ENCODE data around the gene PHKB. TPM values are rescaled to one million over a fixed set of nuclear protein-coding genes. Genes with fewer than 3 reads are reported as not detected.
"Not testable (repeated sequence)": the region's sequence is repeated elsewhere in the genome, so short reads cannot be mapped to it uniquely, and the experiment has no call there.

The PHKB gene
- total and polyA plus RNA-seq, 7 experiments from 2014 or later: 23.9 to 82.9 (median 48.9) TPM

DNA sequence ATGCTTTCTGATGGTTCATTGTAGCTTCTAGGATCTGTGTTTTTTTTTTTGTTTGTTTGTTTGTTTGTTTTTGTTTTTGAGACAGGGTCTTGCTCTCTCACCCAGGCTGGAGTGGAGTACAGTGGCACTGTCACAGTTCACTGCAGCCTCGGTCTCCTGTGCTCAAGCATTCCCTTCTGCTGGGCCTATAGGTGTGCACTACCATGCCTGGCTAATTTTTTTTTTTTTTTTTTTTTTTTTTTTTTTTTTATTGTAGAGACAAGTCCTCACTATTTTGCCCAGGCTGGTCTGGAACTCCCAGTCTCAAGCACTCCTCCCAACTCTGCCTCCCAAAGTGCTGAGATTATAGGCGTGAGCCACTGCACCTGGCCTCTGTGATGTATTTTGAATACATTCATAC lies 11.9 kb downstream of the PHKB start:
- H3K27ac Mint-ChIP-seq; DNase-seq; H3K27ac ChIP-seq (ENCODE audit: low read depth, low read length); H3K36me3 ChIP-seq (ENCODE audit: control insufficient read depth in 2 of 3, insufficient read depth in 3 of 3, low read length in 3 of 3); CTCF ChIA-PET; POLR2A ChIA-PET; H3K9me3 Mint-ChIP-seq; H3K27me3 ChIP-seq (ENCODE audit: control insufficient read depth in 2 of 2, insufficient read depth in 2 of 2, low read length in 2 of 2); H3K4me3 Mint-ChIP-seq; H3K27me3 Mint-ChIP-seq; ATAC-seq; intact Hi-C loops (cut with micrococcal nuclease); H3K4me3 ChIP-seq (ENCODE audit: low read length); H3K4me1 ChIP-seq (ENCODE audit: control insufficient read depth in 2 of 2, insufficient read depth in 2 of 2, low read length in 2 of 2); H3K9me3 ChIP-seq (ENCODE audit: control insufficient read depth in 2 of 3, low read length in 3 of 3): not testable (repeated sequence)
- H3K36me3 Mint-ChIP-seq: peaks cover 2 to 30% (median 9%) of the 10 kb centered on the region in 5 donors
- peaks cover 3 to 47% (median 28%) of the 10 kb centered on the region in 7 donors for H3K4me1 Mint-ChIP-seq

DNA sequence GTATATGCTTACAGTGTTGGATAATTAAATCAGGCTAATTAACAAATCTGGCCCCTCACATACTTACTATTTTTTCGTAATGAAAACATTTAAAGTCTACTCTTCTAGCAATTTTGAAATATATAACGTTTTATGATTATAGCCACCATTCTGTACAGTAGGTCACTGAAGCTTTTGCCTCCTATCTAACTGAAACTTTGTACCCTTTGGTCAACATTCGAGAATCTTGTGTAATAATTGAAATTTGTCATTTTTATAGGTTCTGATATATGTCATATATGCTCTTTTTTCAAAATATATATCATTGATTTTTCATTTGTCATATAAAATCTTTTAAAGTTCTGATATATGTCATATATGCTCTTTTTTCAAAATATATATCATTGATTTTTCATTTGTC lies 12.7 kb downstream of the PHKB start:
- POLR2A ChIA-PET: interaction anchor here (0.7 to 1.5 kb wide), 2 partner anchors 11 to 13 kb away, joined by 5 read pairs; partner anchors contain the start of genes ITFG1 and PHKB
- Mint-ChIP-seq H3K27ac (peak overlapping the region in 1 of 9 donors; percentile 34), H3K4me3 (no peak overlapping the region), H3K9me3 (no peaks in the 10 kb centered on the region), H3K36me3 (peaks cover 2 to 27% (median 7%) of the 10 kb centered on the region in 5 donors), H3K4me1 (peaks cover 3 to 45% (median 27%) of the 10 kb centered on the region in 7 donors), H3K27me3 (no peaks in the 10 kb centered on the region)
- no peaks in the 10 kb centered on the region for H3K27me3 ChIP-seq (ENCODE audit: control insufficient read depth in 2 of 2, insufficient read depth in 2 of 2, low read length in 2 of 2)
- no peaks in the 10 kb centered on the region for H3K36me3 ChIP-seq (ENCODE audit: control insufficient read depth in 2 of 3, insufficient read depth in 3 of 3, low read length in 3 of 3)
- intact Hi-C loops (cut with micrococcal nuclease): no loop called here
- no peak for ATAC-seq
- H3K27ac ChIP-seq (ENCODE audit: low read depth, low read length): no peak overlapping the region
- CTCF ChIA-PET: no interaction called here
- no peaks in the 10 kb centered on the region for H3K9me3 ChIP-seq (ENCODE audit: control insufficient read depth in 2 of 3, low read length in 3 of 3)
- no peak for DNase-seq
- no peaks in the 10 kb centered on the region for H3K4me1 ChIP-seq (ENCODE audit: control insufficient read depth in 2 of 2, insufficient read depth in 2 of 2, low read length in 2 of 2)
- H3K4me3 ChIP-seq (ENCODE audit: low read length): no peak overlapping the region

DNA sequence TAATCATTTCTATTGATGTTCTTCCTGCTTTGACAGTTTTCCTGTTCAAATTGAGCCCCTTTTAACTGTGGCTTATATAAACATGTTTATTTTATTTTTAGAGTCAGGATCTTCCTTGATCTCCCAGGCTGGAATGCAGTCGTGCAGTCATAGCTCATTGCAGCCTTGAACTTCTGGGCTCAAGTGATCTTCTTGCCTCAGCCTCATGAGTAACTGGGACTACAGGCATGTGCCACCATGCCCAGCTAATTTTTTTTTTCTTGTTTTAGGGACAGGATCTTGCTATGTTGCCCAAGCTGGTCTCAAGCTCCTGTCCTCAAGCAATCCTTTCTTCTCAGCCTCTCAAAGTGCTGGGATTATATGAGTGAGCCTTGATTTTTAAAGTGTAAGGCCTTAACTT lies 14.7 kb downstream of the PHKB start:
- Histone ChIP-seq H3K36me3 (ENCODE audit: control insufficient read depth in 2 of 3, insufficient read depth in 3 of 3, low read length in 3 of 3) (no peaks in the 10 kb centered on the region), H3K4me3 (ENCODE audit: low read length) (no peak overlapping the region), H3K27me3 (ENCODE audit: control insufficient read depth in 2 of 2, insufficient read depth in 2 of 2, low read length in 2 of 2) (no peaks in the 10 kb centered on the region), H3K9me3 (ENCODE audit: control insufficient read depth in 2 of 3, low read length in 3 of 3) (no peaks in the 10 kb centered on the region), H3K4me1 (ENCODE audit: control insufficient read depth in 2 of 2, insufficient read depth in 2 of 2, low read length in 2 of 2) (no peaks in the 10 kb centered on the region), H3K27ac (ENCODE audit: low read depth, low read length) (no peak overlapping the region)
- intact Hi-C loops (cut with micrococcal nuclease): no loop called here
- Mint-ChIP-seq H3K9me3 (peaks cover 0 to 6% (median 0%) of the 10 kb centered on the region in 11 donors), H3K4me3 (no peak overlapping the region), H3K27me3 (no peaks in the 10 kb centered on the region), H3K36me3 (peaks cover 9 to 31% (median 11%) of the 10 kb centered on the region in 5 donors), H3K27ac (no peak overlapping the region), H3K4me1 (peaks cover 3 to 52% (median 34%) of the 10 kb centered on the region in 7 donors)
- ATAC-seq (no peak), DNase-seq (no peak)
- POLR2A ChIA-PET: interaction anchor here (0.7 kb wide), 1 partner anchor 9 kb away, joined by 3 read pairs; no protein-coding TSS in a partner anchor
- CTCF ChIA-PET: interaction anchor here (0.7 kb wide), 1 partner anchor 15 kb away, joined by 5 read pairs; the partner anchor contains the start of gene PHKB

DNA sequence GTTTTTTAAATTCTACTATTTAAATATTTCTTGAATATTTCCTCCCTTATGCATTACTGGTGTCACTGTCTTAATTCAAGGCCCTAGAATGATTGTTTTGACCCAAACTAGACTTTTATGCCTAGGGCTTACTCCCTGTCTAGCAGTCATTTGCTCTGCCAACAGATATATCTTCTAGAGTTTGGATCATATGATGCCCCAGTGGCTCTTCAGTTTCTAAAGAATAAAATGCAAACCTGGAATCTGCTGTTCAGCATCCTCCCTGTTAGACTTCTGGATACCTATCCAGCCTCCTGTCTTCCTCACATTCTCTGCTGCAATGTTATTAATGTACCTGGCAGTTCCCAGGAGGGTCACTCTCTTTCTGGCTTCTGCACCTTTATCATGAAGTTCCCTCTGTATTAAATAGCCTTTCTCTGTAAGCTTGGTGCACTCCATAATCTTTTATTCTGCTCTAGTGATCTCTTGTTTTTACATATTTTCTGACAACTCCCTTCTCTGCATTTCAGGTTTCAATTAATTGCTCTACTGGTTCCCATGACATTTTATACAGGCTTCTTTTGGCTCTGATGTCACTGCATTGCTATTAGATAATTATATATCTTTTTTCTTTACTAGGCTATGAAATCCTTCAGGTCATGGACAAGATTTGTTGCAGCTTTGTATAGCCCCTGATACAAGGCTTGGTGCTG lies 15.7 kb downstream of the PHKB start:
- DNase-seq: no peak
- peak overlapping the region in 2 of 9 donors; percentile 15 to 60 for H3K27ac Mint-ChIP-seq
- no peak overlapping the region for H3K27ac ChIP-seq (ENCODE audit: low read depth, low read length)
- ATAC-seq: no peak
- H3K27me3 Mint-ChIP-seq: no peaks in the 10 kb centered on the region
- H3K4me1 Mint-ChIP-seq: peaks cover 1 to 57% (median 43%) of the 10 kb centered on the region in 7 donors
- H3K4me1 ChIP-seq (ENCODE audit: control insufficient read depth in 2 of 2, insufficient read depth in 2 of 2, low read length in 2 of 2): no peaks in the 10 kb centered on the region
- ChIA-PET CTCF (no interaction called here), POLR2A (no interaction called here)
- H3K4me3 ChIP-seq (ENCODE audit: low read length): no peak overlapping the region
- intact Hi-C loops (cut with micrococcal nuclease): no loop called here
- H3K9me3 Mint-ChIP-seq: peaks cover 0 to 6% (median 0%) of the 10 kb centered on the region in 11 donors
- no peak overlapping the region for H3K4me3 Mint-ChIP-seq
- H3K36me3 Mint-ChIP-seq: peaks cover 4 to 29% (median 9%) of the 10 kb centered on the region in 5 donors
- H3K27me3 ChIP-seq (ENCODE audit: control insufficient read depth in 2 of 2, insufficient read depth in 2 of 2, low read length in 2 of 2): no peaks in the 10 kb centered on the region
- H3K9me3 ChIP-seq (ENCODE audit: control insufficient read depth in 2 of 3, low read length in 3 of 3): no peaks in the 10 kb centered on the region
- no peaks in the 10 kb centered on the region for H3K36me3 ChIP-seq (ENCODE audit: control insufficient read depth in 2 of 3, insufficient read depth in 3 of 3, low read length in 3 of 3)

DNA sequence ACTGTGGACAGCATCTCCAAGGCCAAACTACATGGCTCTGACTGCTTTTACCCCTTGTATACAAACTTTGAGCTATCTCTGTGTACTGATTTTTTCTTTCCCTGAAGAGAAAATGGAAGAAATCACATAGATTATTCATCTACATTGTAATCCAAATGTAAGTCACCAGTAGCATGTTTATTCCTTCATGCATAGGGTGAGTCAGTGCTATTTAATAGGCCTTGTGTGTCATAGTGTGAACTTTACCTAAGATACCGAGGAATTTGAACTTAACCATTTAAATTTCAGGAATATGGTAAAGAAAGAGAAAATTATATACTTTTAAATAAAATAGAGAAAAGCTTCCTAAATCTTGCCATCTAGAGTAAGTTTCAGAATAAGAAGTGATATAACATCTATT lies 16.5 kb downstream of the PHKB start:
- intact Hi-C loops (cut with micrococcal nuclease): no loop called here
- no peak overlapping the region for H3K27ac ChIP-seq (ENCODE audit: low read depth, low read length)
- H3K9me3 ChIP-seq (ENCODE audit: control insufficient read depth in 2 of 3, low read length in 3 of 3): no peaks in the 10 kb centered on the region
- no peaks in the 10 kb centered on the region for H3K27me3 ChIP-seq (ENCODE audit: control insufficient read depth in 2 of 2, insufficient read depth in 2 of 2, low read length in 2 of 2)
- DNase-seq: no peak
- Mint-ChIP-seq H3K4me3 (no peak overlapping the region), H3K27me3 (no peaks in the 10 kb centered on the region), H3K9me3 (peaks cover 0 to 6% (median 0%) of the 10 kb centered on the region in 11 donors), H3K36me3 (peaks cover 4 to 32% (median 9%) of the 10 kb centered on the region in 5 donors), H3K4me1 (peaks cover 2 to 59% (median 46%) of the 10 kb centered on the region in 7 donors), H3K27ac (peak overlapping the region in 1 of 9 donors; percentile 20)
- no peak overlapping the region for H3K4me3 ChIP-seq (ENCODE audit: low read length)
- no peak for ATAC-seq
- H3K4me1 ChIP-seq (ENCODE audit: control insufficient read depth in 2 of 2, insufficient read depth in 2 of 2, low read length in 2 of 2): no peaks in the 10 kb centered on the region
- ChIA-PET POLR2A (no interaction called here), CTCF (no interaction called here)
- H3K36me3 ChIP-seq (ENCODE audit: control insufficient read depth in 2 of 3, insufficient read depth in 3 of 3, low read length in 3 of 3): no peaks in the 10 kb centered on the region

DNA sequence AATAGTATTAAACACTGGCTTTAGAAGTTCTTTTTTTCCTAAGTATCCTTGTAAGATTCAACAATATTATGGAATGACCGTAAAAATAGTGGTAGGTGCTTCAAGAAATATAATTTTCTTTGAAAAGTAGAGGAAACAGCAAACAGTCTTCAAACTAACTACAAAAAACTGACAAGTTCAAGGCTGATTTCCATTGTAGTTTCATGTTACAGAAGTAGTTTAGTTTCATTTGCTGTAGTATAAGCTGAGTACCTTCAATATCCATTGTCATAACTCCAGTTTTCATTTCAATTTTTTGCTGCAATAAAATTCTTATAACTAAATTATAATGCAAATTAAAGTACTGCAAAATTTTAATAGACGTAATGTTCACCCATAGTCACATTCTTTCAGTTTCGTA lies 19.3 kb downstream of the PHKB start:
- Histone ChIP-seq H3K9me3 (ENCODE audit: control insufficient read depth in 2 of 3, low read length in 3 of 3) (no peaks in the 10 kb centered on the region), H3K27me3 (ENCODE audit: control insufficient read depth in 2 of 2, insufficient read depth in 2 of 2, low read length in 2 of 2) (no peaks in the 10 kb centered on the region), H3K36me3 (ENCODE audit: control insufficient read depth in 2 of 3, insufficient read depth in 3 of 3, low read length in 3 of 3) (no peaks in the 10 kb centered on the region), H3K4me3 (ENCODE audit: low read length) (no peak overlapping the region), H3K4me1 (ENCODE audit: control insufficient read depth in 2 of 2, insufficient read depth in 2 of 2, low read length in 2 of 2) (no peaks in the 10 kb centered on the region), H3K27ac (ENCODE audit: low read depth, low read length) (no peak overlapping the region)
- peak overlapping the region in 1 of 9 donors; percentile 40 for H3K27ac Mint-ChIP-seq
- peaks cover 0 to 6% (median 0%) of the 10 kb centered on the region in 11 donors for H3K9me3 Mint-ChIP-seq
- CTCF ChIA-PET: interaction anchor here (0.6 kb wide), 1 partner anchor 26 kb away, joined by 3 read pairs; no protein-coding TSS in a partner anchor
- ATAC-seq: no peak
- peaks cover 5 to 59% (median 40%) of the 10 kb centered on the region in 7 donors for H3K4me1 Mint-ChIP-seq
- peaks cover 7 to 43% (median 9%) of the 10 kb centered on the region in 5 donors for H3K36me3 Mint-ChIP-seq
- H3K27me3 Mint-ChIP-seq: no peaks in the 10 kb centered on the region
- no peak overlapping the region for H3K4me3 Mint-ChIP-seq
- POLR2A ChIA-PET: no interaction called here
- intact Hi-C loops (cut with micrococcal nuclease): no loop called here
- no peak for DNase-seq
